ENCODE results near the gene EPS8L2. TPM values are rescaled to one million over a fixed set of nuclear protein-coding genes. Genes with fewer than 3 reads are reported as not detected.

The EPS8L2 gene
- total and polyA plus RNA-seq, 2 of the 13 experiments (the other 11 are each of a cell fraction or from before 2014, with no cell fraction given) = 89.3 to 416 TPM

GRCh38 chr11:706957-707816, 1.2 kb downstream of the EPS8L2 start (continued):
- TF ChIP-seq ZNF704 (CRISPR knock-in tag; IDR thresholded peaks at IDR 0.05; ENCODE audit: borderline replicate concordance) = 0 out of 2 replicates have a peak, but pooled peaks have one; percentile 36
- no peak for TF ChIP-seq ISX (CRISPR knock-in tag; conservative IDR thresholded peaks at IDR 0.05)
- peak; percentile 99 for TF ChIP-seq PHF21A (CRISPR knock-in tag; IDR thresholded peaks at IDR 0.05)
- no peak for TF ChIP-seq ZNF512B (CRISPR knock-in tag; IDR thresholded peaks at IDR 0.05; ENCODE audit: borderline replicate concordance)
- TF ChIP-seq ZNF747 (CRISPR knock-in tag; IDR thresholded peaks at IDR 0.05; ENCODE audit: borderline replicate concordance) = peak; percentile 75; the same call in 1 of the 2 replicates
- TF ChIP-seq, protein P1, sequence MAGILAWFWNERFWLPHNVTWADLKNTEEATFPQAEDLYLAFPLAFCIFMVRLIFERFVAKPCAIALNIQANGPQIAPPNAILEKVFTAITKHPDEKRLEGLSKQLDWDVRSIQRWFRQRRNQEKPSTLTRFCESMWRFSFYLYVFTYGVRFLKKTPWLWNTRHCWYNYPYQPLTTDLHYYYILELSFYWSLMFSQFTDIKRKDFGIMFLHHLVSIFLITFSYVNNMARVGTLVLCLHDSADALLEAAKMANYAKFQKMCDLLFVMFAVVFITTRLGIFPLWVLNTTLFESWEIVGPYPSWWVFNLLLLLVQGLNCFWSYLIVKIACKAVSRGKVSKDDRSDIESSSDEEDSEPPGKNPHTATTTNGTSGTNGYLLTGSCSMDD (CRISPR knock-in tag; IDR thresholded peaks at IDR 0.05) = no peak
- TF ChIP-seq ELF1 (CRISPR knock-in tag; IDR thresholded peaks at IDR 0.05) = peak; percentile 64; the same call in 1 of the 2 replicates
- TF ChIP-seq ZNF460 (CRISPR knock-in tag; IDR thresholded peaks at IDR 0.05; ENCODE audit: borderline replicate concordance) = peak; percentile 2; the same call in 1 of the 2 replicates
- no peak for TF ChIP-seq U2AF2 (IDR thresholded peaks at IDR 0.05; ENCODE audit: low read depth, low read length)
- no peak for TF ChIP-seq SNAPC2 (CRISPR knock-in tag; IDR thresholded peaks at IDR 0.05)
- TF ChIP-seq ZNF737 (CRISPR knock-in tag; IDR thresholded peaks at IDR 0.05; ENCODE audit: borderline replicate concordance) = 0 out of 2 replicates have a peak, but pooled peaks have one; percentile 22
- TF ChIP-seq, protein P2, sequence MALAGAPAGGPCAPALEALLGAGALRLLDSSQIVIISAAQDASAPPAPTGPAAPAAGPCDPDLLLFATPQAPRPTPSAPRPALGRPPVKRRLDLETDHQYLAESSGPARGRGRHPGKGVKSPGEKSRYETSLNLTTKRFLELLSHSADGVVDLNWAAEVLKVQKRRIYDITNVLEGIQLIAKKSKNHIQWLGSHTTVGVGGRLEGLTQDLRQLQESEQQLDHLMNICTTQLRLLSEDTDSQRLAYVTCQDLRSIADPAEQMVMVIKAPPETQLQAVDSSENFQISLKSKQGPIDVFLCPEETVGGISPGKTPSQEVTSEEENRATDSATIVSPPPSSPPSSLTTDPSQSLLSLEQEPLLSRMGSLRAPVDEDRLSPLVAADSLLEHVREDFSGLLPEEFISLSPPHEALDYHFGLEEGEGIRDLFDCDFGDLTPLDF (CRISPR knock-in tag; IDR thresholded peaks at IDR 0.05) = no peak
- TF ChIP-seq ZNF446 (CRISPR knock-in tag; IDR thresholded peaks at IDR 0.05) = no peak
- TF ChIP-seq, protein P3, sequence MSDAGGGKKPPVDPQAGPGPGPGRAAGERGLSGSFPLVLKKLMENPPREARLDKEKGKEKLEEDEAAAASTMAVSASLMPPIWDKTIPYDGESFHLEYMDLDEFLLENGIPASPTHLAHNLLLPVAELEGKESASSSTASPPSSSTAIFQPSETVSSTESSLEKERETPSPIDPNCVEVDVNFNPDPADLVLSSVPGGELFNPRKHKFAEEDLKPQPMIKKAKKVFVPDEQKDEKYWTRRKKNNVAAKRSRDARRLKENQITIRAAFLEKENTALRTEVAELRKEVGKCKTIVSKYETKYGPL (CRISPR knock-in tag; IDR thresholded peaks at IDR 0.05) = no peak
- TF ChIP-seq, protein P4, sequence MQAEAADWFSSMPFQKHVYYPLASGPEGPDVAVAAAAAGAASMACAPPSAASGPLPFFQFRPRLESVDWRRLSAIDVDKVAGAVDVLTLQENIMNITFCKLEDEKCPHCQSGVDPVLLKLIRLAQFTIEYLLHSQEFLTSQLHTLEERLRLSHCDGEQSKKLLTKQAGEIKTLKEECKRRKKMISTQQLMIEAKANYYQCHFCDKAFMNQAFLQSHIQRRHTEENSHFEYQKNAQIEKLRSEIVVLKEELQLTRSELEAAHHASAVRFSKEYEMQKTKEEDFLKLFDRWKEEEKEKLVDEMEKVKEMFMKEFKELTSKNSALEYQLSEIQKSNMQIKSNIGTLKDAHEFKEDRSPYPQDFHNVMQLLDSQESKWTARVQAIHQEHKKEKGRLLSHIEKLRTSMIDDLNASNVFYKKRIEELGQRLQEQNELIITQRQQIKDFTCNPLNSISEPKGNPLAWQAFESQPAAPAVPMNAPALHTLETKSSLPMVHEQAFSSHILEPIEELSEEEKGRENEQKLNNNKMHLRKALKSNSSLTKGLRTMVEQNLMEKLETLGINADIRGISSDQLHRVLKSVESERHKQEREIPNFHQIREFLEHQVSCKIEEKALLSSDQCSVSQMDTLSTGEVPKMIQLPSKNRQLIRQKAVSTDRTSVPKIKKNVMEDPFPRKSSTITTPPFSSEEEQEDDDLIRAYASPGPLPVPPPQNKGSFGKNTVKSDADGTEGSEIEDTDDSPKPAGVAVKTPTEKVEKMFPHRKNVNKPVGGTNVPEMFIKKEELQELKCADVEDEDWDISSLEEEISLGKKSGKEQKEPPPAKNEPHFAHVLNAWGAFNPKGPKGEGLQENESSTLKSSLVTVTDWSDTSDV (CRISPR knock-in tag; IDR thresholded peaks at IDR 0.05) = no peak; the same call in 1 of the 2 replicates
- no peak; the same call in 1 of the 2 replicates for TF ChIP-seq GATA4 (IDR thresholded peaks at IDR 0.05; ENCODE audit: borderline replicate concordance, low read depth)
- TF ChIP-seq MLX (CRISPR knock-in tag; IDR thresholded peaks at IDR 0.05) = no peak

Data from HepG2 (cell line).